ENCODE measurements around the gene ELL2. TPM values are rescaled to one million over a fixed set of nuclear protein-coding genes. Genes with fewer than 3 reads are reported as not detected.
"Not testable (repeated sequence)": the region's sequence is repeated elsewhere in the genome, so short reads cannot be mapped to it uniquely, and the experiment has no call there.

The ELL2 gene
- total RNA-seq, 1 donor from 2014 or later, result 135 TPM

DNA sequence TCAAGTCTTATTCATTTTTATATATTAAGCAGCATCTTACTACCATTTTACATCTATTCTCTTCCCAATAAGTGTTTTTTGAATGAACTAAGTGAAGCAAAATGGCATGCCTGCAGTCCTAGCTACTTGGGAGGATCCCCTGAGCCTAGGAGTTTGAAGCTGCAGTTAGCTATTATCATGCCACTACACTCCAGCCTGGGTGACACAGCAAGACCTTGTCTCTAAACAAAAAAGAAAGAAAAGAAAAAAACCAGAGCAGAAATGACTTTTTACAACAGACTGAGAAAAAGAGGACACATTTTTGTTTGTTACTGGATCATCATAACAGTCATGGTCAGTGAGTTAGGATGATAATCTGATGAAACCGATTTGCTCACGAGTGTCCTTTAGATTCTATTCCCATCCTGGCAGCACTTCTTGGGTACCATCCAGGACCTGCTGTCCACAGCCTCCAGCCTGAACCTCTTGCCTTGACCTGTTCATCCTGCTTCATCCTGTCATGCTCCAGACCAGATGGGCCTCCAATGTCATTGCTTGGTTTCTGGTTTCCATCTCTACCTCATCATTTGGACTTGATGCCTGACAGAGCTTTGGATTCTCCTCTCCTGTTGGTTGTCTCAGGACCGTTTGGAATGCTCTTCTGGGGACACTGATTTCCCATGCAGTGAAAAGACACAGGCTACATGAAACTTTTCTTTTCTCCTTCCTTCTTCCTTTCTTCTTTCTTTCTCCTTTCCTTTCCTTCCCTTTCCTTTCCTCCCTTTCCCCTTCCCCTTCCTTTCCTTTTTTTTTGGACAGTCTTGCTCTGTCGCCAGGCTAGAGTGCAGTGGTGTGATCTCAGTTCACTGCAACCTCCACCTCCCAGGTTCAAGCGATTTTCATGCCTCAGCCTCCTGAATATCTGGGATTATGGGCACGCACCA is 89.0 kb downstream of the ELL2 start:
- no peak overlapping the region for H3K4me3 Mint-ChIP-seq (ENCODE audit: low read depth)
- intact Hi-C loops (cut with micrococcal nuclease), result no loop called here
- H3K36me3 Mint-ChIP-seq (ENCODE audit: low read depth), result peaks cover 3% of the 10 kb centered on the region
- H3K9me3 Mint-ChIP-seq, result peaks cover 4% of the 10 kb centered on the region
- DNase-seq (ENCODE audit: low spot score), result no peak
- H3K27me3 Mint-ChIP-seq (ENCODE audit: low read depth), result peaks cover 4% of the 10 kb centered on the region
- peaks cover 34% of the 10 kb centered on the region for H3K4me1 Mint-ChIP-seq (ENCODE audit: low read depth)
- no peak overlapping the region for H3K27ac Mint-ChIP-seq

DNA sequence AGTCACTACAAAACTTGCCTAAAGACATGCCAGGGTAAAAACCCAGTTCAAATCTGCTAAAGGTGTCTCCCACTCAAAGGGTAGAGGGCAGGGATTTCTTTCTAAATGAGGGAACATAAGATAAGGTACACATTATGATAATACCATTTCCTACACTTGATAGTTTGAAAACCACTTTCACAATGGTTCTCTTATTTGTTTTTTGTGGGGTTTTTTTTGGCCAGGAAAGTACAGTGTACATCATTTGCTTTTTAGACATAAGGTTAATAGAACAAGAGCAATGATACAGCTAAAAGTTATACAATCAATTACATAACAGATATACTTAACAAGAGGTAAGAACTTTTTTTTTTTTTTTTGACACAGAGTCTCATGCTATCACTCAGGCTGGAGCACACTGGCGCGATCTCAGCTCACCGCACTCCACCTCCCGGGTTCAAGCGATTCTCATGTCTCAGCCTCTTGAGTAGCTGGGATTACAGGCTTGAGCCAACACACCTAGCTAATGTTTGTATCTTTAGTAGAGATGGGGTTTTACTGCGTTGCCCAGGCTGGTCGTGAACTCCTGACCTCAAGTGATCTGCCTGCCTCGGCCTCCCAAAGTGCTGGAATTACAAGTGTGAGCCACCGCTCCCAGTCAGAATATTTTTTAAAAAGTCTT is 90.4 kb downstream of the ELL2 start:
- H3K36me3 Mint-ChIP-seq (ENCODE audit: low read depth), result peaks cover 3% of the 10 kb centered on the region
- H3K9me3 Mint-ChIP-seq, result peaks cover 9% of the 10 kb centered on the region
- peak overlapping the region; percentile 37 for H3K4me3 Mint-ChIP-seq (ENCODE audit: low read depth)
- intact Hi-C loops (cut with micrococcal nuclease), result loop anchor here (2.0 kb wide), 6 partner anchors 28 to 410 kb away; partner anchors contain the start of gene ELL2
- H3K4me1 Mint-ChIP-seq (ENCODE audit: low read depth), result peaks cover 43% of the 10 kb centered on the region
- peaks cover 4% of the 10 kb centered on the region for H3K27me3 Mint-ChIP-seq (ENCODE audit: low read depth)
- peak overlapping the region; percentile 89 for H3K27ac Mint-ChIP-seq
- no peak for DNase-seq (ENCODE audit: low spot score)

DNA sequence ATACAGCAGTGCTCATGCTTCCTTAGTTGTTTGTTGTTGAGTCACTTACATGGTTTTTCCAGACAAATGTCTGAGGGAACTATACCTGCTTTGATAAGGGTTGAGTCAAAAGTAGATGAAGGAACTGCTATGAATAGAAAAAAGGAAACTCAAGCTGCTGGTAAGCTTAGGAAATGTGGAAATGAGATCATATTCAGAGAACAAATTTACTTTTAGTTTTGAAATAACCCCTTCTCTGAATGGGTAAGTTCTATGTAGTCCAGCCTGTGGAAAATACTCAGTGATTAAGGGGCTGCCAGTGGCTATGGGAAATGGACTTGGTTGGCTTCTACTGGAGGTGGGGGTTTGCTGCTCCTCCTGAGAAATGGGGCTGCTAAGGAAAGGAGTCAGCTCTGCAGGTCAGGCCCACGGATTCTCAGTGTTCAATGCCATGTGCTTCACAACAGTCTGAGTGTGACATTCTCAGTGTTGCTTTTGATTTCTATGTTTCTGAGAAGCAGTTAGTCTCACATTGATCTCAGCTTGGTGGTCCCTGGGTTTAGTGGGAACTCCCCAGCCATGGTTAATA is 91.5 kb downstream of the ELL2 start:
- peaks cover 3% of the 10 kb centered on the region for H3K36me3 Mint-ChIP-seq (ENCODE audit: low read depth)
- peaks cover 45% of the 10 kb centered on the region for H3K4me1 Mint-ChIP-seq (ENCODE audit: low read depth)
- peak overlapping the region; percentile 89 for H3K27ac Mint-ChIP-seq
- DNase-seq (ENCODE audit: low spot score), result peak; percentile 28
- intact Hi-C loops (cut with micrococcal nuclease), result loop anchor here (1.0 to 2.0 kb wide), 8 partner anchors 11 to 411 kb away; partner anchors contain the start of gene ELL2
- peaks cover 4% of the 10 kb centered on the region for H3K27me3 Mint-ChIP-seq (ENCODE audit: low read depth)
- peak overlapping the region; percentile 37 for H3K4me3 Mint-ChIP-seq (ENCODE audit: low read depth)
- peaks cover 9% of the 10 kb centered on the region for H3K9me3 Mint-ChIP-seq

DNA sequence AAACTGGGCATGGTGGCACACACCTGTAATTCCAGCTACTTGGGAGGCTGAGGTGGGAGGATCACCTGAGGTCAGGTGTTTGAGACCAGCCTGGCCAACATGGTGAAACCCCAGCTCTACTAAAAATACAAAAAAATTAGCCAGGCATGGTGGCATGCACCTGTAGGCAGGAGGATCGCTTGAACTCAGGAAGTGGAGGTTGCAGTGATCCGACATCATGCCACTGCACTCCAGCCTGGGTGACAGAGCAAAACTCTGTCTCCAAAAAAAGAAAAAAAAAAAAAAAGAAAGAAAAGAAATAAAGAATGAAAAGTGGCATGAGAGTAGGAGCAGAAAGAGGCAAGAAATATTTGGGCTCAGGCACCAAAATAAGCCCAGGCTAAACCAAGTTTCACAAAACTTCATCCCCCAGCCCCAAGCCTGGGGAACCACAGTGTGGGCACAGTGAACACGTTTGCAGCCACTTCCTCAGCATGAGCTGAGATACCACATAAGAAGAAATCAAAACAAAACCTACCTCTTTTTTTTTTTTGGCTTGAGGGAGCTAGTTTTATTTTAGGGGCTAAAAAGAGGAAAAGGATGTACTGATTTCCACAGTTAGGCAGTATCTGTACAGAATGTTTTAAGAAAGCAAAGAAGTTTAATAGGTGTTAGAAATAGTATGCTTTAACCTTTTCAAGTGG is 92.3 kb downstream of the ELL2 start:
- peak; percentile 58 for DNase-seq (ENCODE audit: low spot score)
- peak overlapping the region; percentile 44 for H3K27ac Mint-ChIP-seq
- H3K36me3 Mint-ChIP-seq (ENCODE audit: low read depth); H3K9me3 Mint-ChIP-seq; H3K27me3 Mint-ChIP-seq (ENCODE audit: low read depth); intact Hi-C loops (cut with micrococcal nuclease): not testable (repeated sequence)
- H3K4me3 Mint-ChIP-seq (ENCODE audit: low read depth), result peak overlapping the region; percentile 33
- peaks cover 49% of the 10 kb centered on the region for H3K4me1 Mint-ChIP-seq (ENCODE audit: low read depth)

DNA sequence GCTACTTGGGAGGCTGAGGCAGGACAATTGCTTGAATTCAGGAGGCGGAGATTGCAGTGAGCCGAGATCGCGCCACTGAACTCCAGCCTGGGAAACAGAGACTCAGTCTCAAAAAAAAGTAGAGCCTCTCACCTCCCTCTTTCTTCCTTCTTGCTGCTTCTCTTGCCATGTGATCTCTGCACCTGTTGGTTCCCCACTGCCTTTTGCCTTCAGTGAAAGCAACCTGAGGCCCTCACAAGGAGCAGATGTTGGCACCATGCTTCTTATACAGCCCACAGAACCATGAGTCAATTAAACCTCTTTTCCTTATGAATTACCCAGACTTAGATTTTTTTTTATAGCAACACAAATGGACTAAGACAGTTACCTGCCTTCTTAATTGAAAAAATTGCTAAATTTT is 93.5 kb downstream of the ELL2 start:
- intact Hi-C loops (cut with micrococcal nuclease), result no loop called here
- H3K36me3 Mint-ChIP-seq (ENCODE audit: low read depth), result peaks cover 3% of the 10 kb centered on the region

DNA sequence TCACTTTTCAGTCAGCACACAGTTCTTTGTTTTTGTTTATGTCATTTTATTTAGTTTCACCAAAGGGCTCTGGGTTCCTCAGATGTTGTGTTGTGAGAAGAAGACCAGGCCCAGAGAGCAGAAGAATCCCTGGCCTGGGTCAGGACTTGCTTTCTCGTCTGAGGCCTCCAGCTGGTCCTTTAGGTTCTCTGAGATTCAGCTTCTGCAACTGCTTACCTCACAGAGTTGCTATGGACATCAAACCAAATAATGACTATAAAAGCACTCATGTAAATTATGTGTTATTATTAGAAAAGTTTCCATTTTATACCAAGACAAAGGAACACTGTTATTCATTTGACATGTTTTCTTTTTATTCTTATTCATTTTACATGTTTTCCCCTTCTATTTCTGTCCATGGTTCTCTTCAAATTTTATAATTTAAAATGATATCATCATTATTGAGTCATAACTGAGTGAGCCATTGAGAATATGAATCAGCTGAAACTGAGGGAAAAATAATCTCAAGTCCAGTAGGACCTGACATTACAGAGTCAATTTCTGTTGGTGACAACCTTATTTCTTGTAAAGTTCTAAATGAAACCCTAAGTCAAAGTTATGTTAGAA is 95.1 kb downstream of the ELL2 start:
- Mint-ChIP-seq H3K9me3 (peaks cover 9% of the 10 kb centered on the region), H3K36me3 (ENCODE audit: low read depth) (peaks cover 3% of the 10 kb centered on the region), H3K27ac (peak overlapping the region; percentile 55), H3K4me3 (ENCODE audit: low read depth) (no peak overlapping the region), H3K27me3 (ENCODE audit: low read depth) (no peaks in the 10 kb centered on the region), H3K4me1 (ENCODE audit: low read depth) (peaks cover 68% of the 10 kb centered on the region)
- DNase-seq (ENCODE audit: low spot score), result no peak
- intact Hi-C loops (cut with micrococcal nuclease), result no loop called here

More for the DNA sequence above, 93.5 kb downstream of the ELL2 start:
- H3K4me3 Mint-ChIP-seq (ENCODE audit: low read depth), result no peak overlapping the region
- peaks cover 4% of the 10 kb centered on the region for H3K27me3 Mint-ChIP-seq (ENCODE audit: low read depth)
- peaks cover 9% of the 10 kb centered on the region for H3K9me3 Mint-ChIP-seq
- DNase-seq (ENCODE audit: low spot score), result no peak
- peaks cover 57% of the 10 kb centered on the region for H3K4me1 Mint-ChIP-seq (ENCODE audit: low read depth)
- no peak overlapping the region for H3K27ac Mint-ChIP-seq

DNA sequence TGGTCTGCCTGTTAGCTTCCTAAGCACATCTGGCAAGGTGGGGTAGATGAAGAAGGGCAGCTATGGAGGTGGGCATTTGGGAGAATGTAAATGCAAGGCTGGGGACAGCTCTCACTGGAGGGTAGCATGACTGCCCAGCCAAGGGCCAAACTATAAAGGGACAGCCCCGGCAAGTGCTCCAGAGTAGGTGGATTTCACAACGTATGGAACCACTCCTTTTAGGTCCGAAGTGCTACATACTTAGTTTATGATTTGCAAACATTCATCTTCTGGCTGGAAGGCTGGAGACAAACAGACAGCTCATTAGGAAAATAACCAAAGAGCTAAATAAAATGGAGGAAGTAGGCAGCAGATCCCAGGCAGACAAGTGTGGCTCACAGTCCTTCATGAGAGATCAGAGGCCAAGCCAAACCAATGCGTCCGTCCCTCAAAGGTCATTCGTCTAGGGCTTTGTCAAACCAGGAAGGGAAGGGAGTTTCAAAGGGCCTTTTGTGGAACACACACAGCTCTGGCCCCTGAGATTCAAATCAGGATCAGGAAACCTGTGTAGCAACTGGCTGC is 96.6 kb downstream of the ELL2 start:
- intact Hi-C loops (cut with micrococcal nuclease), result loop anchor here (5.0 kb wide), 1 partner anchor 797 kb away; the partner anchor contains the start of gene CAST
- Mint-ChIP-seq H3K4me1 (ENCODE audit: low read depth) (peaks cover 69% of the 10 kb centered on the region), H3K27me3 (ENCODE audit: low read depth) (no peaks in the 10 kb centered on the region), H3K4me3 (ENCODE audit: low read depth) (no peak overlapping the region), H3K27ac (no peak overlapping the region), H3K36me3 (ENCODE audit: low read depth) (peaks cover 3% of the 10 kb centered on the region), H3K9me3 (peaks cover 9% of the 10 kb centered on the region)
- no peak for DNase-seq (ENCODE audit: low spot score)

DNA sequence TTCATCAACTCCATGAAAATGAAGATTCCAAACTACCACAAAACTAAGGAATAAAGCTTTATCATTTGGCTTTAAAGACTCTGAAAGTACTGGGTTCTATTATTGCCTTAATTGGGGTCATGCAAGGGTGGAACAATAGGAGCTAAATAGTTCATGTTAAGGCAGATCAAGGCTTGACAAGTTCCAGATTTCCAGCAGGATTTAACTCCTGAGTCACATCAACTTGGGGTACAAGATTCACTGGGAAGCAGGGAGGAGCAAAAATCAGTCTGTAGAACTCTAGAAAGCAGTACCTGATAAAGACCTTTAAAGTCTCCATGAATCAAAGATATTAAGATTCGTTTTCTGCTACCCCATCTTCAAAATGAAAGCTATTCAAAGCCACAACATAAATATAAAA is 97.2 kb downstream of the ELL2 start:
- H3K9me3 Mint-ChIP-seq, result peaks cover 9% of the 10 kb centered on the region
- H3K4me1 Mint-ChIP-seq (ENCODE audit: low read depth), result peaks cover 70% of the 10 kb centered on the region
- no peak overlapping the region for H3K27ac Mint-ChIP-seq
- DNase-seq (ENCODE audit: low spot score), result no peak
- H3K4me3 Mint-ChIP-seq (ENCODE audit: low read depth), result no peak overlapping the region
- H3K36me3 Mint-ChIP-seq (ENCODE audit: low read depth), result peaks cover 3% of the 10 kb centered on the region
- H3K27me3 Mint-ChIP-seq (ENCODE audit: low read depth), result no peaks in the 10 kb centered on the region
- intact Hi-C loops (cut with micrococcal nuclease), result loop anchor here (5.0 kb wide), 1 partner anchor 798 kb away; the partner anchor contains the start of gene CAST

DNA sequence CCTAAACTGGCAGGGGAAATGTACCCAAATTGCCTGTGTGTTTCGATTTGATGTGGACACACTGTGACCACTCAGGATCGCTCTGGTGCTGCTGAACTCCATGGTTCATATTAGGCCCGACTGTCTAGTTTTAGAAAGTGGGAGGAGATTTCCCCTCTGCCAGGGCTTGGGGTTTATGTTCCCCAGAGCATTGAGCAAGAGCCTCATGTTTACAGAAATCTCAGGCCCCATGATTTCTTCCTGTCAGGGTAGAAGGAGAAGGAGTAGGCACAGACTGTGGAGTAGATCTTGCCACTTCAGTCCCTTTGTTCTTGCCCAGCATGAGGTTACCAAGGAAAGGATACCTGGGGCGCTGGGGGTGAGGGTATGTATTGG is 98.3 kb downstream of the ELL2 start:
- Mint-ChIP-seq H3K27ac (no peak overlapping the region), H3K9me3 (peaks cover 9% of the 10 kb centered on the region), H3K36me3 (ENCODE audit: low read depth) (peaks cover 3% of the 10 kb centered on the region), H3K4me3 (ENCODE audit: low read depth) (no peak overlapping the region), H3K4me1 (ENCODE audit: low read depth) (peaks cover 70% of the 10 kb centered on the region), H3K27me3 (ENCODE audit: low read depth) (no peaks in the 10 kb centered on the region)
- intact Hi-C loops (cut with micrococcal nuclease), result loop anchor here (5.0 kb wide), 1 partner anchor 799 kb away; the partner anchor contains the start of gene CAST
- no peak for DNase-seq (ENCODE audit: low spot score)

DNA sequence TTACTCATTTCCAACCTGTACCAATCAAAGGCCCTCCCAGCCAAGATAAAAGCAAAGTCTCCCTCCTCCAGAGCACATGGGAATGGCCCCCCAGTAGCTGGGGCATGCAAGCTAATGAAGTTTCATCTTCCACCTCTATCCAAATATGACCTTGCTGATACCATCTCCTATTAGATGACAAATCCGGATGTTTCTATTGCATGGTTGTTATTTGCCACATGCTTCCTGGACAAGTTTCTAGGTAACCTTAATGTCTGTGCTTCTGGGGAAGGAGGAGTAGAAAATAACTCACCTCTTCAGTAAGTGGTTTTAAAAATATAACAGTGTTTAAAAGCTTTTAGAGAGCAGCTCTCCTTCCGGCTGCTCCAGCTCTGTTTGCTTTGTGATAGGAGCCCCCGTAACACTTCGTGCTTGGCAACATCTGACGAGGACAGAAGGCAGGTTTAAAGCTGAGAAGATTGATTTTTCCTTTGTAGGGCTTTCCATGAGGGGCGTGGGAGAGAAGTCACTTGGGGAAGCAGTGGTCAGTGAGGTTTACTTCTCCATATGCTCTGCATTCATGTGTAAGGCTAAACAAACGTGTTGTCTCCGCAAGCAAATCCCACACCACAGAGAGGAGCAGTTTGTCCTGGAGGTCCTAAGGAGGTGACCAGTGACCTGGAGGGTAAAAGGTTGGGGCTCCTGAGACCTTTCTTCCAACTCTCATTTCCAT is 98.8 kb downstream of the ELL2 start:
- H3K27ac Mint-ChIP-seq, result peak overlapping the region; percentile 73
- H3K9me3 Mint-ChIP-seq, result peaks cover 5% of the 10 kb centered on the region
- no peaks in the 10 kb centered on the region for H3K27me3 Mint-ChIP-seq (ENCODE audit: low read depth)
- H3K4me3 Mint-ChIP-seq (ENCODE audit: low read depth), result no peak overlapping the region
- no peak for DNase-seq (ENCODE audit: low spot score)
- peaks cover 70% of the 10 kb centered on the region for H3K4me1 Mint-ChIP-seq (ENCODE audit: low read depth)
- H3K36me3 Mint-ChIP-seq (ENCODE audit: low read depth), result no peaks in the 10 kb centered on the region
- intact Hi-C loops (cut with micrococcal nuclease), result loop anchor here (1.0 to 5.0 kb wide), 2 partner anchors 247 to 799 kb away; partner anchors contain the start of gene CAST

DNA sequence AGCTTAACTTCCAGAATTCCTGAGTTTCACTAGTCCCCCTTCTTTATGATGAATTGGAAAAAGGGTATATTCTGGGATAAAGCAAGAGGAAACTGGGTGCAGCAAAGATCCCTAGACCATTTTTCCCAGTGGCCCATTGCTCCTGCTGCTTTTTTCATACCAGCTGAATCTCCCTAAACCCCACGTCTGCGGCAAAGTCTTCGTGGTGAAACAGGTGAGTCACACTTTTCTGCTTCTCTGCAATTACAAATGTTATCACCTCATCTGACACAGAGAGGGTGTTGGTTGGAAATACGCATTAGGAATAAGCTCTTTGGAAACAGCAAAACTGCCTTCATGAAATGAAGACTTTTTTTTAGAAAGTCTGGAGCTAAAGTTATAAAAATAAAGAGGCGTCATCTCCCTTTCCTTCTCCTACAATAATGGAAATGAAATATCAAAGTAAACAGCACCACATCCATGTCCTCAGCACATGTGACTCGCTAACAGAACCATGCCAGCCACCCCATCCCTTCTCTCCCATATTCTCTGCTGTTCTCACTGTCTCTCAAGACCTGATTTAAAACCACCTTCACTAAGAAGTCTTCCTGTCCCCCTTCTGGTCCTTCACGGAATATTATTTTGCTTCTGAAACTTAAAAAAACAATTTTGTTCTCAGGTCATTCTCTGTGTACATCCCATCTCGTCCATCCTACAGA is 99.6 kb downstream of the ELL2 start:
- Mint-ChIP-seq H3K27me3 (ENCODE audit: low read depth) (no peaks in the 10 kb centered on the region), H3K36me3 (ENCODE audit: low read depth) (no peaks in the 10 kb centered on the region), H3K4me3 (ENCODE audit: low read depth) (peak overlapping the region; percentile 49), H3K9me3 (peaks cover 3% of the 10 kb centered on the region), H3K27ac (peak overlapping the region; percentile 73), H3K4me1 (ENCODE audit: low read depth) (peaks cover 67% of the 10 kb centered on the region)
- DNase-seq (ENCODE audit: low spot score), result no peak
- intact Hi-C loops (cut with micrococcal nuclease), result loop anchor here (1.0 to 5.0 kb wide), 4 partner anchors 66 to 800 kb away; partner anchors contain the start of gene CAST

All from activated T-helper 2 cell treated with anti-CD3 and anti-CD28 coated beads, Interferon-gamma antibody, Interleukin-2, Interleukin-4, amounts not matched to agents 10 μg/mL and 5 μg/mL and 100 μg/mL, durations not matched to agents 14 hours and 24 hours and 36 hours (primary cell).